GM12874 (cell line): Measurements from ENCODE around the gene DHX58.

ENCODE experiments used
- TF ChIP-seq, protein P1 (sequence below): IDR thresholded peaks from 2 replicates; pipeline ENCODE4 v1.5.1; 2011; ENCODE audit warnings: low read depth, mild to moderate bottlenecking, control low read depth, low read length, moderate library complexity; ENCODE audit not compliant: insufficient read depth

The DHX58 gene

DNA sequence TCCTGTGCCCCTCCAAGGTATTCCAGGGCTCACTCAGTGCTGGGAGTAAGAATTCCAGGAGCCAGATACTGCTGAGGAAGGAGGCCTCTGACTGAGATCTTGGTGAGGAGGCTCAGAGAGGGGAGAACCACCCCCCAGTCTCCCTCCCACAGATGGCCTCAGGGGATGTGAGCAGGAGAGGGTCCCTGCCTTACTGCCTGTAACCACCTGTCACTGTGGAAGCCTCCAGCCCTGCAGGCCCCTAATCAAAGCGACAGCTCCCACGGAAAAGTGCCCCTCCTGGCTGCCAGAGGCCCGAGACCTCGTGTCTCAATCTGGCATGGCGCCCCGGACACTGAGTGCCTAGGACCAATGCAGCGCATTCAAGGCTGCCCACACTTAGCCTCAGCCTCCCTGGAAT lies 54.5 kb downstream of the DHX58 start:
- TF ChIP-seq, protein P1, sequence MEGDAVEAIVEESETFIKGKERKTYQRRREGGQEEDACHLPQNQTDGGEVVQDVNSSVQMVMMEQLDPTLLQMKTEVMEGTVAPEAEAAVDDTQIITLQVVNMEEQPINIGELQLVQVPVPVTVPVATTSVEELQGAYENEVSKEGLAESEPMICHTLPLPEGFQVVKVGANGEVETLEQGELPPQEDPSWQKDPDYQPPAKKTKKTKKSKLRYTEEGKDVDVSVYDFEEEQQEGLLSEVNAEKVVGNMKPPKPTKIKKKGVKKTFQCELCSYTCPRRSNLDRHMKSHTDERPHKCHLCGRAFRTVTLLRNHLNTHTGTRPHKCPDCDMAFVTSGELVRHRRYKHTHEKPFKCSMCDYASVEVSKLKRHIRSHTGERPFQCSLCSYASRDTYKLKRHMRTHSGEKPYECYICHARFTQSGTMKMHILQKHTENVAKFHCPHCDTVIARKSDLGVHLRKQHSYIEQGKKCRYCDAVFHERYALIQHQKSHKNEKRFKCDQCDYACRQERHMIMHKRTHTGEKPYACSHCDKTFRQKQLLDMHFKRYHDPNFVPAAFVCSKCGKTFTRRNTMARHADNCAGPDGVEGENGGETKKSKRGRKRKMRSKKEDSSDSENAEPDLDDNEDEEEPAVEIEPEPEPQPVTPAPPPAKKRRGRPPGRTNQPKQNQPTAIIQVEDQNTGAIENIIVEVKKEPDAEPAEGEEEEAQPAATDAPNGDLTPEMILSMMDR: no peak

DNA sequence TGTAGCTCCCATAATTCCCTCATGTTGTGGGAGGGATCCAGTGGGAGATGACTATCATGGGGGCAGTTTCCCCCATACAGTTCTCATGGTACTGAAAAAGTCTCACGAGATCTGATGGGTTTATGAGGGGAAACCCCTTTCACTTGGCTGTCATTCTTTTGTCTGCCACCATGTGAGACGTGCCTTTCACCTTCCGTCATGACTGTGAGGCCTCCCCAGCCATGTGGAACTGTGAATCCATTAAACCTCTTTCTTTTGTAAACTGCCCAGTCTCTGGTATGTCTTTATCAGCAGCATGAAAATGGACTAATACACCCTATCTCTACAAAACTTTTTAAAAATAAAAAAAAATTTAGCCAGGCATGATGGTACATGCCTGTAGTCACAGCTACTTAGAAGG lies 55.9 kb downstream of the DHX58 start:
- TF ChIP-seq, protein P1: no peak

DNA sequence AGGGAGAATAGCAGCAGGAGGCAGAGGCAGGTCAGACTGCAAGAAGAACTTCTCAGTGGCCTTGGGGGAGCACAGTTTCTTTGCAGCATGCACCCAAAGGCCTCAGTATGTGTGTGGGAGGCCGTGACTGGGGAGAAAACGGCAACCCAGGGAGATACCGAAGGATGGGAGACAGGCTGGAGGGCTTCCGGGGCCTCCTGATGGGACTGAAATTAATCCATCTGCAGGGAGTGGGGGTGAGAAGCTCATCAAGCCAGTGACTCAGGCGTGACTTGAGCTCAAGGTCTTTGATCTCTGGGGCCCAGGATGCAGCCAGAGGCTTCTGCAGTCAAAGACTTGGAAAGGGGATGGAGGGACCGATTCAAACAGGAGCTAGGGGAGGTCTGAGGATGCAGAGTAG lies 57.0 kb downstream of the DHX58 start:
- TF ChIP-seq, protein P1: no peak

DNA sequence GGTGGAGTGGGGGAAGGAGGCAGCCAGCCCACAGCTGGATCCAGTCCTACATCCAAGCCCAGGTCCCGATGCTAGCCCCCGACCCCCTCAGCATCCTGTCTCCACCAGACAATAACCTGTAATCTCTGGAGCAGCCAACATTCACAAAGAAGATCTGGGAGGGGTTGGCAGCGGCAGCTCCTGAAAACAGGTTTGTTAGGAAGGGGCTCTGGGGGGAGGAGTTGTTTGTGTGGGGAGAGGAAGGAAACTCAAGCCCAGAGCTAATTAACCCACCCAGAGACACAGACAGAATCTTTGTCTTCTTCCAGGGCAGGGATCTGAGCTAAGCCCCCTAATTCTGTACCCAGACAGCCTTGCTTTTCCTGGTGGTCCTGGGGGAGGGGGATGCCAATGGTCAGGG lies 57.5 kb downstream of the DHX58 start:
- TF ChIP-seq, protein P1: no peak

DNA sequence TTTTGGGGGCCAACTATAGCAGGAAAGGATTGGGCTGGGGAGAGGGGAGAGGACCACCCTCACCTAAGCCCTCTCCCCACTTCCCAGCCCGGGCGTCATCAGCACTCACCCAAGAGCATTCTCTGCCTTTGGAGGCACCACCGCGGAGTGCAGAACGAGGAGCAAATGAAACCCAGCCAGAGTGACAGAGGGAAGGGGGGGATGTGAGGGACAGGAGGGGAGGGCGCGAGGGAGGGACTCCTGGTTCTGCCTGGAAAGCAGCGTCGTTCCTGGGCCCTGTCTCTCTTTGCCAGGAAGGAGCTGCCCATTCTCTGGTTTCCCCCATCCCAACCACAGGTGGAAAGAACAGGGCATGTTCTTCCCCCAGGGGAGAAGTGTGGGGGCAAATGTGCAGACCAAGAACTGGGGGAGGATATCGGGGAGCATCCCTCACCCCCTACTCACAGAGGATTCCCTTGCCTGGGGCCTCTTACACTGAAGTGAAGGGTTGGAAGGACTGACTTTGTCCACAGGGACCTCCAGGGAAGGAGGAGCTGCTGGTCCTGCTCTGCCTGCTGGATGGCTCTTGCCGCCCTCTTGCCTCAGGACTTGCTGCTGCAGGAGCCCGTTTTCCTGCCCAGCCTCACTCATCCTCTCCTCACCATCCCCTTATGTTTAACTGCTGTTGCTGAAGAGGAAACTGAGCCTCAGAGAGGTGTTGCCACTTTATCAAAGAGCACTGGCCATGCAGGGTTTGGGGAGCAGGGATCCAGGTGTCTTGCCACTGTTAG lies 58.6 kb downstream of the DHX58 start:
- TF ChIP-seq, protein P1: no peak

DNA sequence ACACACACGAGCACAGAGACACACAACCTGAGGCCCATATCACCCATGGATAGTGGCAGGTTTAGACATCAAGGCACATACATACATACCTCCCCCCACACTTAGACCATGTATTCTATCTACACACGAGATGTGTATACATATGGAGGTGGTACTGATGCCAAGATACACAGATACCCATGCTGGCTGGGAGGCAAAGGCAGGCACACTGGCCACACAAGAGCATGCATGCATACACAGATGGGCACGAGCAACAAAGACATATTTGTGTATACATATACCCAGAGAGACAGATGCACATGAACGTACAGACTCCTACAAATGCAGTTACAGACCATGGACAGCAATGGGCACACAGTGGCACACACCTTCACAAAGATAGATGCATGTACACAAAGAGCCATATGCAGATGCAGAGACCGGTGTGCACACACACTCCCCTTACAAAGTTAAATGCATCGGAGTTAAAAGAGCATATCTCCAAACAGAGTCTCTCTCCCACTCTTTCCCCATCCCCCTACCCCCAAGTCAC lies 60.1 kb downstream of the DHX58 start:
- TF ChIP-seq, protein P1: no peak

DNA sequence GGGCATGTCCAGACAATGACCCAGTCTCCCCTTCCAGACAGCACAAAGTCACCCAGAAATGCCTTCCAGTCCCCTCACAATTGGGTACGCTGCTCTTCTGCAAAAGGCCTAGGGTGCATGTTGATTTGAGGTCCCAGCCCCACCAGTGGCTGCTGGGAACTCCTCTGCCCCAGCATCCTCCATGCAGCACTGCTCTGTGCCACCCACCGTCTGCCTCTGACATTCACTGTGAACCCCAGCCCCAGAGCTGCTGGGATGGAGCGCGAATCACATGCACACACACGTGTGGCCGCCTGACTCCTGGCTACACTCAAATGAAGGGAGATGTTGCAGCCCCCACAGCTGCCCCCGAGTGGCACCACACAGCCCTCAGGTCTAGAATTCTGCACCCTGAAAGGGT lies 60.9 kb downstream of the DHX58 start:
- TF ChIP-seq, protein P1: no peak
